HT-29 (cell line): Measurements from ENCODE around the gene CD69. TPM values are rescaled to one million over a fixed set of nuclear protein-coding genes. Genes with fewer than 3 reads are reported as not detected.

ENCODE experiments used
- DNase-seq: peaks from one replicate; pipeline ENCODE4 v3.0.0-alpha.2; 2015; ENCODE audit warnings: low spot score
- total RNA-seq: library from RNA; depleted of rRNA; stranded (reverse); fragments of >200 nt; shearing (Covaris generic); gene quantifications from 2 replicates; pipeline ENCODE4 v1.2.3, GENCODE V29; 2014

CD69 gene
- total RNA-seq, 1 experiment from 2014 or later: not detected

DNA sequence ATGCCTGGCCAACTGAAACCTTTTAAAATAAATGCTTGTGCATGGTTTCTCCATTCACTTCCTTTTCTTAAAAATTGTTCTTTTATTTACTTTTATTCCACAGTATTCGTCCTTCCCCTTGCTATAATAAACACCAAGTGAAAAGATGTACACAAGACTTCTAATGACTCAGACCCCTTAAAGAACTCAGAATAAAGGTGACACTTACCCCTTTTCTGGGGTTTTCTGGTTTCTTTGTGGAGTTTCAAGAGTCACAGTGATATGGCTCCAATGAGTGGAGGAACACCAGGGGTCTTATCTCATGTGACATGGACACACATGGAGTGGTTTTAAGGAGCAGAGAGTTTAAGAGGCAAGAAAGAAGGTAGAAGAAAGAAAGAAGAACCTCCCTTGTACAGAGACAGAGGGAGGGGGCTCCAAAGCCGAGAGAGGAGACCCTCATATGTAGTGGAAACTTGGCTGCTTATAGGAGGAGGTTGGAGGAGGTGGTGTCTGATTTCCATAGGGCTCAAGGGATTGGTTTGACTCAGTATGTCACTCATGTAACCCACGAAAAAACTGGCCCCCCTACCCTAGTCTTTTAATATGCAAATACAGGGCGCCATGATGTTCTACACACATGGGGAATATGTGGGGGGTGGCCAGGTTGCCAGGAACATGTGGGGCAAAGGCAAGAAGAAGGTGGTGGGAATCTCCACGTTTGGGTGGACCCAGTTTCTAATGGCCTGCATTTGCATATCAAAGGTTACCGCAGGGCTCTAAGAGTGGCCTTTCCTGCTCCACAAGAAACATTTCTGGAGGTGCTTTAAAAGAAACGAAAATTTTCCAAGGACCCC lies 22.1 kb upstream of the CD69 start:
- DNase-seq: no peak

DNA sequence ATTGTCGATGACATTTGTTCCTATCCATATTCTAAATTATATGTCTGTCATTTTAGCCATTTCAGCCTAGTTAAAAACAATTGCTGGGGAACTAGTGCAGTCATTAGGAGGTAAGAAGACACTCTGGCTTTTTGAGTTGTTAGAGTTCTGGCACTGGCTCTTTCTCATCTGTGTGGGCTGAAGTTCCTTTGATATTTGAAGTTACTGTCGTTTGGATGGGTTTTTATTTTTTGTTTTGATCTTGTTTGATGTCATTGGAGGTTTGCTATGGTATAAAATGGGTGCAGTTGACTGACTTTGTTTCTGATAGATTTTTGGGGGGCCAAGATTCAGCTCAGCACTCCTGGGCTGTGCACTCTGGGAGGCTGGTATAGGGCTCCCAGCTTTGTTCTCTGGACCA lies 20.7 kb upstream of the CD69 start:
- no peak for DNase-seq

GRCh38 chr12:9779209-9779608 lies 18.5 kb upstream of the CD69 start:
- DNase-seq: no peak

DNA sequence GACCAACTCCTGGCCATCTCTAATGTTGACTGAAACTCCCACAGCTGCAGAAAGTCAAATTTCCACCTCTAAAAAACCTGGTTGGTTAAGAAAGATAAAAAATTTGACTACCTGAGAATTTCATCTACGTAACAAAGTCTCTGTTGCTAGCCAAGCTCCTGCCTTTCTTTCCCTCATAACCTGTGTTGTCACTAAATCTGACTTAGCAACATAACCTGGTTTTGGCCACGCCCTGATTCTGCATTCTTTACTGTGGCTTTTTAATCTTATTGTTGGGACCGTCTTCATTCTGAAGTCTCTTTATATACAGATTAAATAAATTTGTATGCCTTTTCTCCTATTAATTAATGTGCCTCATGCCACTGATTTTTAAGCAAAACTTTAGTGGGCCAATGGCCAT lies 16.1 kb upstream of the CD69 start:
- DNase-seq: no peak

- DNase-seq: no peak
Measured at GRCh38 chr12:9773216-9773877, 12.6 kb upstream of the CD69 start.

DNA sequence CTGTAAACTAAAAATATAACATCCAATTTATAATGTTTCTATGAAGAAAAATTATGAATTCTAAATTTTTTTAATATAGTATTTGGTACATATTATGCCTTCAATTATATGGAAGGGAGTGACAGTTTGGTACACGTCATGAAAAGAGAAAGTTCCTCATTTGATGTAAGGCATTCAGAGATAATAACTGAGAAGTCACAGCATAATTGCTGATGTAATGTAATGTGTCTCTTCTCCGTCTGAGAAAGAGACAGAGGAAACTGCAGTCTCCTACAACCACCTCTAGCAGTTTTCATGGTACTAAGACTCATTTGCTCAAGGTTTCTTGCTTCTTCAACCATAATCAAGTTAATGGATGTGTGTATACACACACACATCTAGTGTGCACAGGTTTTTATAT lies 2.3 kb upstream of the CD69 start:
- DNase-seq: no peak

DNA sequence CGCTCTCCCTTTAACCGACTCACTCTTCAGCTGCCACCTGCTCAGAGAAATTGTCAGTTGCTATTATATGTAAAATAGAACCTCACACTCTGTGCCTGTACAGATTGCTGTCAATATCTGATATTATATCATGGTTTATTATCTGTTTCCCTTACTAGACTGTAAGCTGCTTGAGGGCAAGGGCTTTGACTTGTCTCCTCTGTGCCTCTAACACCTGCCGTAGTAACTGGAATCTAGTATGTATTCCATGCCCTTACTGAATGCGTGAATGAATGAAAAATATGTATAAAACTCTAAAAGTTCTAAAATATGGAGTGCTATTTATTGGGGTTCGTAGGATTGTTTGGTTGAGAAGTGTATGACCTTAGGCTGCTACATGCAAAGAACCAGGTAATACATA lies 1.7 kb upstream of the CD69 start:
- no peak for DNase-seq

- no peak for DNase-seq
Measured at GRCh38 chr12:9761419-9761781, 699 bp upstream of the CD69 start.

DNA sequence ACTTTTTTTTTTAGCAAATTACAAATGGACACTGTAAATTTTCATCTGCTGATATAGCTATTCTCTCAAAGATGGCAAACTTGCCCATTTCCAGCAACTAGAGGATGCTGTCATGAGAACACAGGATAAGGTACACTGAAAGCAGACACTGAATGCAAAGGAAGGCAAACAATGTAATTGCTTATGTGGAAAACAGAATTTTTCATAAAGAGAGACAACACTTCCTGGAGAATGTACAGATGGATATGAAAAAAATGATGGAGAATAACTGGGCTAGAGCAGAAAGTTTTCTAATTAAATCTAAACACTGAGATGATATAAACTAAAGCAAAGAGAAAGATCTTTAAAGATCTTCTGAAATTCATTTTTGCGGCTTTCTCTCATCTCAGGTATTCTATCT lies 581 bp downstream of the CD69 start:
- DNase-seq: no peak

DNA sequence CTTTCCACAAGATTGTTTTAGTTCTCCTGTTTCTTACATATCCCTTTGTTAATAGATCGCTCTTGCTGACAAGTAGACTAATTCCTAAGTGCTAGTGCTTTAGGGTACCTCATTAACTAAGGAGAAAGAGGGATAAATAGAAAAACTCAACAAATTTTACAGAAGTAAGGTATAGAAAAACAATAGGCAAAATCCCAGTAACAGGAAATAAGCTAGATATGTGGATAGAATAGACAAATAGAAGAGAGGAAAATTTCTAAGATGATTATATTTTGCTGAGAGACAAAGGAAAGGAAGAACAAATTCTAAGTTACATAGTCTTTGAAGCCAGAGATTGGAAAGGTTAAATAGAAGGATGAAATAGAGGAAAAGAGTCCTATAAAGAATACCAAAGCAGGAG lies 1.0 kb downstream of the CD69 start:
- DNase-seq: no peak

GRCh38 chr12:9758119-9758518 lies 2.6 kb downstream of the CD69 start:
- no peak for DNase-seq

GRCh38 chr12:9757433-9758025 lies 3.2 kb downstream of the CD69 start:
- no peak for DNase-seq

DNA sequence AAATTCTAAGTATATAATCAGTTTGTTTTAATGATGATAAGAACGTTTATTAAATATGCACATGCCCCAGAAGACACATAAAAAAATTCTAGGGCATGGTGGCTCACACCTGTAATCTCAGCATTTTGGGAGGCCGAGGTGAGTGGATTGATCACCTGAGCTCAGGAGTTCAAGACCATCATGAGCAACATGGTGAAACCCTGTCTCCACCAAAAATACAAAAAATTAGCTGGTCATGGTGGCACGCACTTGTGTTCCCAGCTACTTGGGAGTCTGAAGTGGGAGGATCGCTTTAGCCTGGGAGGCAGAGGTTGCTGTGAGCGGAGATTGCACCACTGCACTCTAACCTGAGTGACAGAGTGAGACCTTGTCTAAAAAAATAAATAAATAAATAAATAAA lies 4.0 kb downstream of the CD69 start:
- DNase-seq: no peak

DNA sequence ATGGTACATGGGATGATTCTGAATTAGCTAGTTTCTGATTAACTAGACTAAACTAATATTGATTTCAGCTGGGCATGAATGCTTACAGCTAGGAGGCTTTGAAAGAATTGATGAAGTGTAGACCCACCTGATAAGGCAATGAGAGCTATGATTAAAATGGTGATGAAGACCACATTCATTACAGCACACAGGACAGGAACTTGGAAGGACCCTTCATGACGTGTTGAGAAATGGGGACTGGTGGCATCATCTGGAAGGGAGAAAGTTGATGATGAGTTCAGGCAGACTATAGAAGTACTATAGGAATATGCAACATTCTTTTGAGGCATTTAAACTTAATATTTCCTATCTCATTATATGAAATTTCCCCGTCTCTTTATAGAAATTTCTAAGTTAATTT lies 4.5 kb downstream of the CD69 start:
- no peak for DNase-seq

DNA sequence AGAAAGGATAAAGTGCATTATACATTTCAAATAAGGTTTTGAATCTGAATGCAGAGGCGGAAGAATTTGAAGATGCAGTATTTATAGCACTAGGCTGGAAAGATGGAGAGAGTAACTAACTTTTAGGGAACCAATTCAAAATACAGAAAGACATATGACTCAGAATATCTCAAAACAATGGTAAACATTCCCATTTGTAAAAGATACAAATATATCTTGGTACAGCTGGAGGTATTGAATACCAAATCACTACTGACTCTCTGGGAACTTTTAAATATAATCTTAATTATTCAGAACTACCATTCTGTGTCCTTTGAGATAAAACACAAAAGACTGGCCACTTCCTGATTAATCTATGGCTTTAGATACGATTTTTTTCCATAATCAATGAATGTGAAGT lies 5.1 kb downstream of the CD69 start:
- DNase-seq: no peak

- DNase-seq: no peak
Measured at GRCh38 chr12:9755035-9755434, 5.7 kb downstream of the CD69 start.

DNA sequence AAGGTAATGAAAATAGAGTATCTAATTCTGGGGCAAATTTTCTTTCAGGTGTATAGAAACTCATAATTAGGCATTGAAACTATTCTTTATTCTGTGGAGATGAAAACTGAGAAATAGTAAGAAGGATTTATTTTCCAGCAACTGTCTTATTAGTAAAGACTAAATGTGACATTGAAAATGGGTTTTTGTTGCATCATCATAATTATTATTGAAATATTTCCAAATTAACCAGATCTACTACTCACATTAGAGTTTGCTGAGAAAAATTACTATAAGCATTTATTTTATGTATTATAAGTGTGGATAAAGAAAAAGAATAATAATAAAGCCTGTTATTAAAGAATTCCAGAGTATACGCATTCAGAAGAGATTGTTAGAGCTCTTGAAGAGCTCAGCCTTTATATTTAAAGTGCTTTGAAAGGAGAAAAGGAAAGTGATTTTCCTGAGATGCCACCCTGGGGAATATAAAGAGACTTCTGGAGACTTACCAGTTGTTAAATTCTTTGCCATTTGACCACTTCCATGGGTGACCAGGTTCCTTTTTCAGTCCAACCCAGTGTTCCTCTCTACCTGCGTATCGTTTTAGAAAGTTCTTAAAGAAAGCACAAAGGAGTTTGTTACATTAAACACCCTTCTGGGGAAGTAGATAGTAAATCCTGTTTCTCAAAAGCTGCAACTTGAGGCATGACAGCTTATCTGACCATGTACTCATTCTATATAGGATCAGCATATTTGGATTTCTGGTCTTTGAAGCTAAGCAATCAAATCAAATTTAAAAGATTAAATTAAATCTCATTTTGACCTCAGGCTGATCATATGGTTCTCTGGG lies 6.4 kb downstream of the CD69 start:
- DNase-seq: no peak

DNA sequence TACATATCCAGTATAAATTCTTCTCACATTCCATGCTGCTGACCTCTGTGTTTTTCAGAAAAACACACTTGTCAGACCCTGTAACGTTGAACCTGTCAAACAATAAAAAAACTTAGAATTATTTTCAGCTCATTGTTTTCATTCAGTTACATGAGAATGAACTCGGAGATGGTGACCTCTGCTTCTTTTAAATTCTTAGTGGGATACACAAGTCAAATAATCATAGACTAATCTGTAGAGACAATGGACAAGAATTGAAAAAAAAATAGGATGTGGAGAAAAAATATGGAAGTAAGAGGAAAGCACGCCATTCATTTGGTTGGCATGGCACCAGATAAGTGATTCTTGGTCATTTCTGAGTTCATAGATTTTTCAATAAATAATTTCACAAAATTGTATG lies 7.2 kb downstream of the CD69 start:
- no peak for DNase-seq

DNA sequence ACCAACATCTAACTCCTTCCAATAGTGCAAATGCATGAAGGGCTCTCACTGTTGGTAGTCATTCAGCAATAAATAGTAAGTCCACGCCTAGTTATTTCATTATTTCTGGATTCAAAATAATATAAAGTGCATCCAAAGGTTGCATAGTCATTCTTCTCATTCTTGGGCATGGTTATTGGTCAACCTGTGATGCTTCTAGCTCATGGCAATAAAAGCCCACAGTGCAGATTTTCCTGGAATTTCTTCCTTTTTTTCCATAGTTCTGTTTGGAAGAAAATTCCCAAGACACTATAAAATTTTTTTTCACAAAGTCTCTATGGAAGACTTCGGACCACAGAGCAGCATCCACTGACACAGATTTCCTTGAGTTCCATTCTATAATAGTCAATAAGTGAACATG lies 7.6 kb downstream of the CD69 start:
- DNase-seq: no peak

- no peak for DNase-seq
Measured at GRCh38 chr12:9752145-9752933, 8.4 kb downstream of the CD69 start.
